NCI-H128 (cell line): ENCODE measurements around the gene KCNK4.
A peak's percentile ranks its signal among the peaks of the same experiment; 100 is the strongest.

ENCODE experiments used
- DNase-seq: peaks from one replicate; lab custom pipeline; 2025; ENCODE audit not compliant: unreplicated experiment; lab: John Stamatoyannopoulos, UW

The KCNK4 gene

DNA sequence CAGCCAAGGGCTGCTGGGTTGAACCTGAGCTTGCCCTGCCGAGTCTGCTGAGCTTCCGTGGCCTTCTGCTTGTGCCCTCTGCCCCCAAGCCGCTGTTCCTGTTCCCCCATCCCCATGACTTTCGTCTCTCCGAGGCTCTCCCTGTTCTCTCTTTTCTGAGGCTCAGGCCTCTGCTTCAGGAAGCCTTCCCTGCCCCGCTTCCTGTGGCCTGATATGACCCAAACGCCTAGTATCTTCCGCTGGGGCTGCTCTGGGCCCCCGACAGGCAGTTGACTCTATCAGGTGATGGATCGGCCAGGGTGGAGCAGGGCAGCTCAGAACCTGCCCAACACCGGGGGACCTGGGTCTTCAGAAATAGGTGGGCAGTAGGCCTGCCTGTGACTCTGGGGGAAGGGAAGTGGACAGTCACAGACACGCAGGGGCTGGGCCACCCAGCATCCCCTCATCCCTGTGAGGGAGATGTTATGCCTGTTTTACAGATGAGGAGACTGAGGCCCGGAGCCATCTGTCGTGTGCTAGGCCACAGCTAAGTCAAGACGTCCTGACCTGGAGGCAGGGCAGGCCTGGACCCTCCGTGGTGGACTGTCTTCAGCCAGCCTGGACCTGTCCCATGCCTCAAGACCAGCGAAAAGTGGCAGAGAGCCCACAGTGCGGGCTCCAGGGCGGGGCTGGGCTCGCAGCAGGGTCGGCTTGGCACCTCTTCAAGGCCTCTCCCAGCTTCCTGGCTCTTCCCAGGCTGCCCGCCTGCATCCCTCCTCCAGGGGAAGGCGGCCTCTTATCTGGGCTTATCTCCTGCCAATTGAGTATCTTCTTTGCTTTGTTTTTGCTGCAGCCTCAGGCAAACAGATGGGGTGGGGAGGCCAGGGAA, 22.8 kb upstream of the KCNK4 start:
- DNase-seq: no peak

DNA sequence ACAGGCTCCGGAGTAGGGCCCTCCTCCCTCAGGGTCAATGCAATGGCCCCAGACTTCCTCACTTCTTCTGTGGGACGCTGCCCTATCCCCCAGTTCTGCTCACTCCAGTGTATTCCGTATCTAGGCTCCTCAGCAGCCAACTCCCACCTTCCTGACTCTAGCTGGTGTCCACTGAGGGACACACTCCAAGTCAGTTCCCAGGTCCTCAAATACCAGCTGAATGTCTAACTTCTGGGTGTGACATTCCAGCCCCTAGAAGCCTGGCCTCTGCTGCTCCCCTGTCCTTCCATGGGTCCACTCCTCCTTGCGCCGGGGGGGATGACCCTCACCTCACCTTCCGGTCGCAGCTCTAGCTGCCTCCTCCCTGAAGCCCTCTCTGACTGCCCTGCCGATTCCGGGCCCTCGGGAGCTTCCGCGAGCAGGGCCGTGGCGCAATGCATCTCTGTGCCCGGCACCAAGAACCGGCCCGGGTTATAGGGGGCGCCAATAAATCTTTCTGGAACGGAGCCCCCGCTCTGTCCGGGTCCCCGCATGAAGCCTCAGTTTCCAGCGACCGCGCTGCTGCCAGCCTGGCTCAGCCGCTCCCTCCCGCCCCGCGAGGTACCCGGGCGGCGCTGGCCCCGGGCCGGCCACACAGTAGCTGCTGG, 22.1 kb upstream of the KCNK4 start:
- DNase-seq: no peak

DNA sequence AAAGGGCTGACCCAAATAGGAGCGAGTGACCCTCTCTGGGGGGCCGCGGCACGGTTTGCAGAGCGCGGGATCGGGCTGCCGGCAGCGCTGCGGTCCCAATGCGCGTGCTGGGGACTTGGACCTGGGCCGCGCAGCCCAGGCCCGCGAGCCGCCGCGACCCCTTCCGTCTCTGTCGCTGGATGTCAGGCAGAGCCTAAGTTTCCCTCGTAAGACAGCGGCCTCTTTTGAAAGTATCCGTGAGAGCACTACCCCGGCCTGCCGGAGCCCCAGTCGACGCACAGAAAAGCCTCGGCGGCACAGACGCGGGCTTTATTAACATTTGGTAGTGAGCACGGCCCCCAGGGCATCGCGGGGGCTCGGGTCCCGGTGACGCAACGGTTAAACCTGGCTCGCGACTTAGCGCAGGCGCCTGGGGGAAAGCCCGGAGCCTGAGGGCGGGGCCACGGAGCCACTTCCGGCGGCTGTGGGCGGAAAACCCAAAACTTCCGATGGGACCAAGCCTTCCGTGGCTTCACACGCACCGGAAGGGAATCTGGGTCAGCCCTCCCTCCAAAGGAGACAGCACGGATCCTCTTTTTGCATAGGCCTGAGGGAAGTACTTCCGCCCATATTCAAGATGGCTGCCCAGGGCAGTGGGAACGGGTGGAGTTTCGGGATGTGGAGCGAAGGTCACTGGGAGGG, 21.4 kb upstream of the KCNK4 start:
- peak; percentile 98 for DNase-seq

DNA sequence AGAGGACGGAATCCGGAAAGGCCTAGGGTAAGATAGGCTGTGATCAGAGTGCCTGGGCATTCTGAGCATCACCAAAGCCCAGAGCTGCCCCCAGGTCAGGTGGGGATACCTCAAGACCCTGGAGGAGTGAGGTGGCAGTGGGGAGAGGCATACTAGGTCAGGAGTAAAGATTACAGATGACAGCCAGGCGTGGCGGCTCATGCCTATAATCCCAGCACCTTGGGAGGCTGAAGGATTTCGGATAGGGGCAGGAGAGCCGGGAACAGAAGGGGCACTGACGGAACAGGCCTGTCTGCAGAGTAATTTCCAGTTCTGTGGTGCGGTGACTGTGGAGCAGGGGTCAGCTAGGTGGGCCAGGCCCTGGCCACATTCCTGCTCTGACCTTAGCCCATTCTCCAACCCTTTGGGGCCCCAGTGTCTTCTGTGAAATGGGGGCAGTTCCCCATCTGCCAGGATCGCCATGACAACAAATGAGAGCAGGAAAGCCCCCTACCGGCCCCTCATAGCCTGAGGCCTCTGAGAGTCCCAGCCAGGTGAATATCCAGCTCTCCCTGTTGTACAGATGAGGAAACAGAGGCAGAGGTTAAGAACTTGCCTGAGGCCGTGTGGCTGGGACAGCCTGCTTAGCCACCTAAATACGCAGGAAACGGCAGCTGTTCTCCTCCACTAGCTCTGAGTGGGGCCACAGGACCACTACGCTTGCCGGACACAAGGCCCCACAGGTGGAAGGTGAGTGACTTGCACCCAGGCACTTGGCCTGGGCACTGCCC, 15.9 kb upstream of the KCNK4 start:
- DNase-seq: no peak

DNA sequence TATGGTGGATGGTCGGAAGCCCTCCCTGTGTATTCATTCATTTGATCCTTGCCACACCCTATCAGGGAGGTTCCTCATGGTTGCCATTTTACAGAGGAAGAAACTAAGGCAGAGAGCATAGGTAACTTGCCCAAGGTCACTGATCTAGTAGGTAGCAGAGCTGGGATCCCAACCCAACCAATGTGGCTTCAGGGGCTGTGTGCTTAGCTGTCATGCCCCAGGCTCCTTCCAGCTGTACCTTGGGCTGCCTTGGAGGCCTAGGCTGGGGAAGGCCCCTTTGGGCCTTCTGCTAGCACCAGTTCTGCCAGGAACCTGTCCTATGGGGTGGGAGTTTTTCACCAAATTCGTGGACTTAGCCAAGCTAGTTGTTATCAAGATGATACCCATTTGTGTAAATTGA, 15.3 kb upstream of the KCNK4 start:
- no peak for DNase-seq

GRCh38 chr11:64276653-64277431, 14.3 kb upstream of the KCNK4 start:
- no peak for DNase-seq

DNA sequence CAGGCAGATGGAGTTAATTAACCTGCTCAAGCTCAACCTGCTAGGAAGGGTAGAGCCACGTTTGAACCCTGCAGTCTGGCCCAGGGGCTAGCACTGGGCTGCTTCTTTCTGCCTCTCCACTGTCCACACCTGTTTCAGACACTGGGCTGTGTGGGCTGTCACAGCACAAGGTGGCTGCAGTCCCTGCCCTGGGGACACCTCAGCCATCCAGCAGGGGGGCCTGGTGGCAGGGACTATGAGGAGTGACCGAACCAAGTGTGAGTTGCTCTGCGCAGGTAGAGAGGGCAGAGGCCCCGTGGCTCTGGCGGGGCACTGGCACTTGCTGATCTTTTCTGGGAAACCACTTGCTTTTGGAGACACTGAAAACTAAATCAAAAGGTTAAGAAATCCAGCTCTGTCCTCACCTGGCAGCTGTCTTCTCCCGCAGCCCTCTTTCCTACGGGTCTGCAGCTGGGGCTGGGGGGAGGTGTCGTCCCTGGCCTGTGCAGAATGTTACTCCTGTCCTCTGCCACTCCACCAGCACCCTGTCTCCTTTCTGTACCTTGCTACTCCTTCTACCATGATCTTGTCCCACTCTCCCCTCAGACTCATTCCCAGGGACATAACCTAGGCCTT, 12.4 kb upstream of the KCNK4 start:
- no peak for DNase-seq

DNA sequence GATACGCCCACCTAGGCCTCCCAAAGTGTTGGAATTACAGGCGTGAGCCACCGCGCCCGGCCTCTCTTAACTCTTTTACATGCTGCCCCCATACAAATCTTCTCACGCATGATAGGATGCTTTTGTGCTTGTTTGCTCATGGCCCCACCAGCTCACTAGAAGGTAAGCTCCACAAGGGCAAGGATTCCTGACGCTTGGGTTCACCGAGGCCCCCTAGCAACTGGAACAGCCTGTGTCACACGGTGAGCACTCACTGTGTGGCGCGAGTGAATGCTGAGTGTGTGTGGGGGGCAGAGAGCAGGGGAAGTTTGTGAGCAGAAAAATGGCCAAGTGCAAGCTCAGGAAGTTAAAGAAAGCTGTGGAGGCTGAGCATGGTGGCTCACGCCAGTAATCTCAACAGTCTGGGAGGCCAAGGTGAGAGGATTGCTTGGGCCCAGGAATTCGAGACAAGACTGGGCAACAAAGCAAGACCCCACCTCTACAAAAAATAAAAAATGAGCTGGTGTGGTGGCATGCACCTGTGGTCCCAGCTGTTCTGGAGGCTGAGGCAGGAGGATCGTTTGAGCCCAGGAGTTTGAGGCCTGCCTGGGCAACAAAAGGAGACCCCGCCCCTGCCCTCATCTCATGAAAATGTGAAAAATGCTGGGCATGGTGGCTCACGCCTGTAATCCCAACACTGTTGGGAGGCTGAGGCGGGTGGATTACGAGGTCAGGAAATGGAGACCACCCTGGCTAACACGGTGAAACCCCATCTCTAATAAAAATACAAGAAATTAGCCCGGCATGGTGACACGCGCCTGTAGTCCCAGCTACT, 8.9 kb upstream of the KCNK4 start:
- no peak for DNase-seq

GRCh38 chr11:64283092-64283491, 8.0 kb upstream of the KCNK4 start:
- no peak for DNase-seq

DNA sequence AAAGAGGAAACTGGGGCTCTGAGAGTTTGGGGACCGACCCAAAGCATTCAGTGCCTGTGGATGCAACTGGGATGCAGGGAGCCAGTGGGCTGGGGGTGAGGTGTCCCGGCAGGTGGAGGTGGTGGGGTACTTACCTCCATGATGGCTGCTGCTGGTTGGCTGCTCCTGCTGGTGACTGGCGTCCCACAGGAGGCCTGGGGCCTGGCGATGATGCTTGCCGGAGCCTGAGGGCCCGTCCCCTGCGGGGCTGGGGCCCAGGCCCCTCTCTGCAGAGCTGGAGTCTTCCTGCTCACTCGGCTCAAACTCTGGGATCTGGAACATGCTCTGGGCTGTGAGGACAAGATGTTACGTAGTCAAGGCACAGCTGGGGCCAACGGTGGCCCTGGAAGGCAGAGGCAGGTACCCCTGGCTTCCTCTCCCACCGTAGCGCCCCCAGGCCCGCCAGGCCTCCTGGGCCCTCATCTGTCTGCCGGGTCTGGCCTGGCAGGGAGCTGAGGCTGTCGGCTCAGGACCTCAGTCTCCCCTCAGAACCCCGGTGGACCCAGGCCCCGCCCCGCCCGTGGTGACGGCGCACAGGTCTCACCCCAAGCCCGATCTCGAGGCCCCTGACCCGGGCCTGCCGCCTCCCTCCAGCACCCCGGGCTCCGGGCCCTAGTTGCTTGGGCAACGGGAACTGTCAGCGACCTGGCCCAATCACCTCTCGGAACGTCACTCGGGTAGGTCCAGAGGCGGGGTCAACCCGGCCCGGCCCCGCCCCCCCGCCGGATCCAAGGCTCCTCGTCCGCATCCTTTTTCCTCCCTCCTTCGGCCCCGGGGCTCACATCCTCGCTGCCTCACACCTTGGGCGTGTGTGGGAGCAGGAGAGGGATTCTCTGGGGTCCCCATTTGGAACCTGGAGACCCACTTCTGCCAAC, 6.8 kb upstream of the KCNK4 start, which contains the start of gene BAD:
Gene BAD, minus strand, starts transcription at position 618 of the 914 bp plus-strand sequence. Its CDS starts 297 bp downstream, at position 321.
- DNase-seq: peak; percentile 88

- DNase-seq: peak; percentile 66
These were observed 5.9 kb upstream of the KCNK4 start, which contains the start of gene GPR137 for GRCh38 chr11:64284962-64285884. Gene GPR137, plus strand, starts transcription at chr11:64285848. Its CDS starts 677 bp downstream, at chr11:64286525.

DNA sequence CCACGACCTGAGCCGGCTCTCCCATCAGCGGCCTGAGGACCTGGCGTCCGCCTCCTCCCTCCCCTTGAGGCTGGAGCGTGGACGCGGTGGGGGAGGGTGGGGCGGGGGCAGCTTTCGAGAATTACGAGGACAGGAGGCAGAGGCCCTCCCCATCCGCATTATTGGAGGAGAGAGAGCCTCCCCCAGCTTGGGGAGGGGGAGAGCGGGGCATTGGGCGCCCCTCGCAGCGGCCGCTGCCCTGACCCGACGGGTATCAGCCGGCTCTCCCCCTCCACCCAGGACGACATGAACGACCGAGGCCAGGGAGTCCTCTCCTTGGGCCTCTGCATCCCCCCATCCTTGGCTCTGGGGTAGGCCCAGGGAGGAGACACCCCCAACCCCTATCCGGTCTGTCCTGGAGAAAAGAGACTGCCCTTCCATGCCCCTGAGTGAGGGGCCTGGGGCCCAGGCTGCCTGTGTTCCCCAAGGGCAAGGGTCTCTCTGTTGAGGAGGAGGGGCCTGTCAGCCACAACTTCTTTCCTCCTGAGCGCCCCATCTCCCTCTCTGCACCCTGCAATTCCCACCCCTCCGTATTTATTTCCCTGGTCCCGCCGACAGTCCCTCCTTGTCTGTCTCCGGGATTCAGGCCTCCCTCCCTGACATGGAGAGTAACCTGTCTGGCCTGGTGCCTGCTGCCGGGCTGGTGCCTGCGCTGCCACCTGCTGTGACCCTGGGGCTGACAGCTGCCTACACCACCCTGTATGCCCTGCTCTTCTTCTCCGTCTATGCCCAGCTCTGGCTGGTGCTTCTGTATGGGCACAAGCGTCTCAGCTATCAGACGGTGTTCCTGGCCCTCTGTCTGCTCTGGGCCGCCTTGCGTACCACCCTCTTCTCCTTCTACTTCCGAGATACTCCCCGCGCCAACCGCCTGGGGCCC, 5.0 kb upstream of the KCNK4 start:
- no peak for DNase-seq

GRCh38 chr11:64286801-64287159, 4.3 kb upstream of the KCNK4 start:
- DNase-seq: no peak

DNA sequence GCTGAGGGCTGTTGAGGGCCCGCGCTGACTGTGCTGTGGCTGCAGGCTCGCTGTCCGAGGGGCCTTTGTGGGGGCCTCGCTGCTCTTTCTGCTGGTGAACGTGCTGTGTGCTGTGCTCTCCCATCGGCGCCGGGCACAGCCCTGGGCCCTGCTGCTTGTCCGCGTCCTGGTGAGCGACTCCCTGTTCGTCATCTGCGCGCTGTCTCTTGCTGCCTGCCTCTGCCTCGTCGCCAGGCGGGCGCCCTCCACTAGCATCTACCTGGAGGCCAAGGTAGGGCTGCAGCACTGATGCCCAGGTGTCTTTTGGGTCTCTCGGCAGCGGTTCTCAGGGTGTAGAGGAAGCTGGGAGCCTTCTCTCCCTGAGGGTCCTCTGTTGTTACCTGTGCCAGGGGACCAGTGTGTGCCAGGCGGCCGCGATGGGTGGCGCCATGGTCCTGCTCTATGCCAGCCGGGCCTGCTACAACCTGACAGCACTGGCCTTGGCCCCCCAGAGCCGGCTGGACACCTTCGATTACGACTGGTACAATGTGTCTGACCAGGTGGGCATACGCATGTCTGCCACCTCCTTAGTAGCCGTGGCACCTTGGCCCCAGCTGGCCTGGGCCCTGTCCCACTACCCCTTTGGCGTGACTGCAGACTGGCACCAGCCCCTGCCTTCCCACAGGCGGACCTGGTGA, 3.3 kb upstream of the KCNK4 start:
- DNase-seq: no peak

DNA sequence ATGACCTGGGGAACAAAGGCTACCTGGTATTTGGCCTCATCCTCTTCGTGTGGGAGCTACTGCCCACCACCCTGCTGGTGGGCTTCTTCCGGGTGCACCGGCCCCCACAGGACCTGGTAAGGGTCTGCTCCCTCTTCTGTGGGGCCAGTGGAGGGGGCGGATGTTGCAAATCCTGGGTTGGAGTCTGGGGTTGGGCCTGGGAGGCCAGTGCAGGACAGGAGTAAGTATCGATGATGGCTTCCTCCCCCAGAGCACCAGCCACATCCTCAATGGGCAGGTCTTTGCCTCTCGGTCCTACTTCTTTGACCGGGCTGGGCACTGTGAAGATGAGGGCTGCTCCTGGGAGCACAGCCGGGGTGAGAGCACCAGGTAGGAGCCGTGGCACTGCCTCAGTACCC, 2.8 kb upstream of the KCNK4 start:
- DNase-seq: no peak
